ENCODE data around the gene YIPF3. TPM values are rescaled to one million over a fixed set of nuclear protein-coding genes. Genes with fewer than 3 reads are reported as not detected.

Gene YIPF3
- total and polyA plus RNA-seq, 2 experiments from 2014 or later: 134 to 195 TPM

GRCh38 chr6:43508481-43509141, 8.1 kb downstream of the YIPF3 start:
- TF ChIP-seq CTCF (IDR thresholded peaks at IDR 0.05; ENCODE audit: low read depth, low read length): no peak
- no peak overlapping the region for H3K27ac ChIP-seq
- H3K4me1 ChIP-seq (ENCODE audit: low read depth): peaks cover 5% of the 10 kb centered on the region
- H3K27me3 ChIP-seq: peaks cover 17% of the 10 kb centered on the region
- peaks cover 21% of the 10 kb centered on the region for H3K36me3 ChIP-seq
- DNase-seq (ENCODE audit: low read depth in 1 of 2, low spot score in 1 of 2): no peak
- no peaks in the 10 kb centered on the region for H3K9me3 ChIP-seq (ENCODE audit: low read depth)
- H3K4me3 ChIP-seq: no peak overlapping the region

- Histone ChIP-seq H3K4me3 (no peak overlapping the region), H3K36me3 (peaks cover 21% of the 10 kb centered on the region), H3K9me3 (ENCODE audit: low read depth) (no peaks in the 10 kb centered on the region), H3K27me3 (peaks cover 17% of the 10 kb centered on the region), H3K27ac (no peak overlapping the region), H3K4me1 (ENCODE audit: low read depth) (peaks cover 5% of the 10 kb centered on the region)
- TF ChIP-seq CTCF (IDR thresholded peaks at IDR 0.05; ENCODE audit: low read depth, low read length): peak; percentile 96
- DNase-seq (ENCODE audit: low read depth in 1 of 2, low spot score in 1 of 2): peak; percentile 86 to 89
Measured at GRCh38 chr6:43506667-43507471, 9.9 kb downstream of the YIPF3 start.

DNA sequence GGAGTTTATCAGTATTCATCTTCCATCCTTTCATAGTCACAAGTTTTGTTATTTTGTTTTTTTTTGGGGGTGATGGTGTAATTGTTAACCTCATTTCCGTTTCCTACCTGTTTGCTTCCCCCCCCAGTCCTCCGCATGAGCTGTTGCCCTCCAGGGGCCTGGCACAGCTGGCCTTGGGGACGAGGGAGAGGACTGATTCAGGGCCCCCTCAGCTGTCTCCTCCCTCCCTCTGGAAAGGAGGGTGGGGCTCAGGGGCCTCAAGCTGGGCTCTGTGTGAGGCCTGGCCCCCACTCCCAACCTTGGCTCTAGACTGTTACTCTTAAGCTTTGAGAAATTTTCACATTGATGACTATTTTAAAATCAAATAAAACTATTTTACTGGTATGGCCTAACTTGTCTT, 10.6 kb downstream of the YIPF3 start:
- Histone ChIP-seq H3K9me3 (ENCODE audit: low read depth) (no peaks in the 10 kb centered on the region), H3K36me3 (peaks cover 18% of the 10 kb centered on the region), H3K27ac (no peak overlapping the region), H3K27me3 (peaks cover 17% of the 10 kb centered on the region), H3K4me3 (no peak overlapping the region), H3K4me1 (ENCODE audit: low read depth) (peaks cover 5% of the 10 kb centered on the region)
- no peak for DNase-seq (ENCODE audit: low read depth in 1 of 2, low spot score in 1 of 2)
- TF ChIP-seq CTCF (IDR thresholded peaks at IDR 0.05; ENCODE audit: low read depth, low read length): no peak

DNA sequence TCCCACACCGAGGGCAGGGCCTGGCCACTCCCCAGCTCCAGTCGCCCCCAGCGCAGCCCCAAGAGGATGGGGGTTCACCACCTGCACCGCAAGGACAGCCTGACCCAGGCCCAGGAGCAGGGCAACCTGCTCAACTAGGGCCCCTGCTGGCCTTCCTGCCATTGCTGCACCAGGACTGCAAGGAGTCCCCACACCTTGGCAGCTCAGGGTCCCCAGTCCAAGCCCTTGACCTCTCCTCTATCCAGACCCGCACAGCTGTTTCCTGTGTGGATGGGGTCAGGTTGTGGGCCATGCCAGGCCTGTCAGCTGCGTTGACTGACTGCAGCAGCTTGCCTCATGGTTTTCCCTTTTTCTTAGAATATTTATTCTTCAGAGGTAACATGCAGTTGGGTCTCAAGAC, 11.0 kb downstream of the YIPF3 start:
- Histone ChIP-seq H3K4me1 (ENCODE audit: low read depth) (peaks cover 5% of the 10 kb centered on the region), H3K4me3 (no peak overlapping the region), H3K27ac (no peak overlapping the region), H3K36me3 (peaks cover 19% of the 10 kb centered on the region), H3K9me3 (ENCODE audit: low read depth) (no peaks in the 10 kb centered on the region), H3K27me3 (peaks cover 17% of the 10 kb centered on the region)
- DNase-seq (ENCODE audit: low read depth in 1 of 2, low spot score in 1 of 2): no peak
- TF ChIP-seq CTCF (IDR thresholded peaks at IDR 0.05; ENCODE audit: low read depth, low read length): no peak

- Histone ChIP-seq H3K9me3 (ENCODE audit: low read depth) (no peaks in the 10 kb centered on the region), H3K4me1 (ENCODE audit: low read depth) (peaks cover 5% of the 10 kb centered on the region), H3K27me3 (peaks cover 17% of the 10 kb centered on the region), H3K36me3 (peaks cover 25% of the 10 kb centered on the region), H3K4me3 (no peak overlapping the region), H3K27ac (no peak overlapping the region)
- no peak for DNase-seq (ENCODE audit: low read depth in 1 of 2, low spot score in 1 of 2)
- no peak for TF ChIP-seq CTCF (IDR thresholded peaks at IDR 0.05; ENCODE audit: low read depth, low read length)
Measured at GRCh38 chr6:43504756-43505593, 11.8 kb downstream of the YIPF3 start.
